H9 (cell line): ENCODE results near the gene NR2C1. TPM values are rescaled to one million over a fixed set of nuclear protein-coding genes. Genes with fewer than 3 reads are reported as not detected.

Experiments
- DNase-seq: peaks from one replicate; pipeline ENCODE4 v3.0.0-alpha.2; 2017
- H2AFZ ChIP-seq: one replicate; pipeline ENCODE4 v1.6.1; 2013; ENCODE audit warnings: mild to moderate bottlenecking, low read length, control low read depth, moderate library complexity
- H2AK5ac ChIP-seq: 2 replicates; pipeline ENCODE4 v1.6.1; 2013; ENCODE audit warnings: low read length, control low read depth, mixed read lengths; ENCODE audit not compliant: insufficient read length
- H2BK120ac ChIP-seq: one replicate; pipeline ENCODE4 v1.6.1; 2013; ENCODE audit warnings: low read depth, mild to moderate bottlenecking, low read length, control low read depth, inconsistent platforms; ENCODE audit not compliant: poor library complexity, severe bottlenecking
- H2BK12ac ChIP-seq: 2 replicates; pipeline ENCODE4 v1.6.1; 2013; ENCODE audit warnings: low read length, control low read depth, mixed read lengths, low read depth; ENCODE audit not compliant: insufficient read length
- H2BK15ac ChIP-seq: 2 replicates; pipeline ENCODE4 v1.6.1; 2013; ENCODE audit warnings: low read depth, low read length, control low read depth
- H2BK20ac ChIP-seq: one replicate; pipeline ENCODE4 v1.6.1; 2013; ENCODE audit warnings: low read depth, mild to moderate bottlenecking, low read length, control low read depth, inconsistent platforms; ENCODE audit not compliant: poor library complexity, severe bottlenecking
- H2BK5ac ChIP-seq: 2 replicates; pipeline ENCODE4 v1.6.1; 2013; ENCODE audit warnings: low read length, control low read depth, mixed read lengths; ENCODE audit not compliant: insufficient read length
- H3K14ac ChIP-seq: 2 replicates; pipeline ENCODE4 v1.6.1; 2013; ENCODE audit warnings: low read length, control low read depth; ENCODE audit not compliant: insufficient read depth
- H3K18ac ChIP-seq: 2 replicates; pipeline ENCODE4 v1.6.1; 2013; ENCODE audit warnings: low read depth, mild to moderate bottlenecking, mixed read lengths, low read length, control low read depth; ENCODE audit not compliant: insufficient read length
- H3K23ac ChIP-seq: 2 replicates; pipeline ENCODE4 v1.6.1; 2013; ENCODE audit warnings: low read length, control low read depth, mixed read lengths, low read depth; ENCODE audit not compliant: insufficient read length
- H3K23me2 ChIP-seq: 2 replicates; pipeline ENCODE4 v1.6.1; 2013; ENCODE audit warnings: low read depth, mild to moderate bottlenecking, mixed read lengths, low read length, control low read depth; ENCODE audit not compliant: insufficient read length, poor library complexity, severe bottlenecking
- H3K27ac ChIP-seq: 2 replicates; pipeline ENCODE4 v1.5.1; 2013; ENCODE audit warnings: low read length, control low read depth, mixed read lengths, low read depth; ENCODE audit not compliant: insufficient read length
- H3K27me3 ChIP-seq: 2 replicates; pipeline ENCODE4 v1.6.1; 2013; ENCODE audit warnings: low read length, control low read depth, inconsistent platforms; ENCODE audit not compliant: insufficient read depth
- H3K4ac ChIP-seq: 2 replicates; pipeline ENCODE4 v1.6.1; 2013; ENCODE audit warnings: low read depth, mild to moderate bottlenecking, control low read depth, inconsistent platforms, low read length, moderate library complexity
- H3K4me1 ChIP-seq: 2 replicates; pipeline ENCODE4 v1.6.1; 2013; ENCODE audit warnings: low read length, control low read depth, inconsistent platforms; ENCODE audit not compliant: insufficient read depth
- H3K4me2 ChIP-seq: 2 replicates; pipeline ENCODE4 v1.6.1; 2013; ENCODE audit warnings: low read length, control low read depth, mixed read lengths; ENCODE audit not compliant: insufficient read length, insufficient read depth
- H3K56ac ChIP-seq: 2 replicates; pipeline ENCODE4 v1.6.1; 2013; ENCODE audit warnings: low read depth, mild to moderate bottlenecking, mixed read lengths, low read length, control low read depth; ENCODE audit not compliant: insufficient read length
- H3K79me1 ChIP-seq: 2 replicates; pipeline ENCODE4 v1.6.1; 2013; ENCODE audit warnings: low read depth, mild to moderate bottlenecking, moderate library complexity, low read length, control low read depth, inconsistent platforms; ENCODE audit not compliant: insufficient read depth, poor library complexity, severe bottlenecking
- H3K79me2 ChIP-seq: 2 replicates; pipeline ENCODE4 v1.6.1; 2013; ENCODE audit warnings: low read length, control low read depth, inconsistent platforms; ENCODE audit not compliant: insufficient read depth
- H3K9ac ChIP-seq: 2 replicates; pipeline ENCODE4 v1.6.1; 2013; ENCODE audit warnings: low read length, control low read depth, mixed read lengths; ENCODE audit not compliant: insufficient read length; ENCODE audit errors: extremely low read depth
- H3K9me3 ChIP-seq: one replicate; pipeline ENCODE4 v1.6.1; 2013; ENCODE audit warnings: low read depth, low read length, inconsistent platforms; ENCODE audit not compliant: control insufficient read depth
- H3T11ph ChIP-seq: one replicate; pipeline ENCODE4 v1.6.1; 2013; ENCODE audit warnings: mild to moderate bottlenecking, low read length, control low read depth, inconsistent platforms
- H4K20me1 ChIP-seq: one replicate; pipeline ENCODE4 v1.6.1; 2013; ENCODE audit not compliant: control insufficient read depth, insufficient read length, insufficient read depth
- H4K5ac ChIP-seq: 2 replicates; pipeline ENCODE4 v1.6.1; 2013; ENCODE audit warnings: low read depth, mild to moderate bottlenecking, mixed read lengths, low read length, control low read depth; ENCODE audit not compliant: insufficient read length
- H4K8ac ChIP-seq: replicated peaks from 2 replicates; pipeline ENCODE4 v1.6.1; 2013; ENCODE audit warnings: low read length, control low read depth, mixed read lengths, low read depth; ENCODE audit not compliant: insufficient read length
- H4K91ac ChIP-seq: 2 replicates; pipeline ENCODE4 v1.6.1; 2013; ENCODE audit warnings: low read depth, mild to moderate bottlenecking, moderate library complexity, mixed read lengths, low read length, control low read depth; ENCODE audit not compliant: insufficient read length
- H3K27ac Mint-ChIP-seq, 3 experiments: 2 replicates in 2 of 3; 3 replicates in 1 of 3; pipeline ENCODE4 v1.8.0; 2020 to 2021; ENCODE audit warnings: mixed read lengths in 3 of 3, mild to moderate bottlenecking in 1 of 3, moderate library complexity in 1 of 3
- H3K27me3 Mint-ChIP-seq: 2 replicates; pipeline ENCODE4 v1.8.0; 2021; ENCODE audit warnings: low read depth, mild to moderate bottlenecking, moderate library complexity, mixed read lengths
- H3K36me3 Mint-ChIP-seq, 3 experiments: 2 replicates in 2 of 3; 3 replicates in 1 of 3; pipeline ENCODE4 v1.8.0; 2020 to 2021; ENCODE audit warnings: low read depth in 3 of 3, mixed read lengths in 3 of 3; ENCODE audit not compliant: insufficient read depth in 1 of 3
- H3K4me1 Mint-ChIP-seq, 2 experiments: 2 replicates each; pipeline ENCODE4 v1.8.0; 2020; ENCODE audit warnings: mixed read lengths in 2 of 2
- H3K4me3 Mint-ChIP-seq, 2 experiments: 2 replicates in 1 of 2; 3 replicates in 1 of 2; pipeline ENCODE4 v1.8.0; 2020 to 2021; ENCODE audit warnings: mild to moderate bottlenecking in 2 of 2, mixed read lengths in 2 of 2, moderate library complexity in 1 of 2
- H3K9me3 Mint-ChIP-seq, 2 experiments: 2 replicates in 1 of 2; 3 replicates in 1 of 2; pipeline ENCODE4 v1.8.0; 2020; ENCODE audit warnings: mild to moderate bottlenecking in 2 of 2, mixed read lengths in 2 of 2, moderate library complexity in 1 of 2
- WGBS: extraction: QIAGEN DNeasy Blood & Tissue Kit; methylation state at CpG from one replicate; pipeline ENCODE4 v1.1.7; 2013; ENCODE audit warnings: missing lambda C conversion rate, low lambda C conversion rate, mixed read lengths; ENCODE audit not compliant: insufficient read length; ENCODE audit errors: extremely low coverage; 5-methylcytosine and 5-hydroxymethylcytosine counted together
- total RNA-seq: library from RNA; stranded (reverse); gene quantifications from 2 replicates; pipeline ENCODE4 v1.2.1, GENCODE V29; 2021
- TF ChIP-seq, protein P1 (sequence below): fragments of 200-600 bp; sonication (generic); conservative IDR thresholded peaks from 3 replicates; pipeline ENCODE4 v1.8.0; 2021; ENCODE audit warnings: antibody characterized with exemption, mild to moderate bottlenecking

Gene NR2C1
- total RNA-seq, 1 experiment from 2014 or later = 47.0 TPM

- Histone ChIP-seq H4K20me1 (no peaks in the 10 kb centered on the region), H3K79me1 (no peaks in the 10 kb centered on the region), H3K4me1 (no peaks in the 10 kb centered on the region), H3K23ac (no peak overlapping the region), H3K4ac (no peak overlapping the region), H3T11ph (no peak overlapping the region), H2BK120ac (no peak overlapping the region), H3K23me2 (no peaks in the 10 kb centered on the region), H4K8ac (no peak overlapping the region), H2BK12ac (no peak overlapping the region), H4K5ac (no peak overlapping the region), H3K18ac (no peak overlapping the region), H3K4me2 (no peak overlapping the region), H3K27ac (no peak overlapping the region), H4K91ac (no peak overlapping the region), H3K9me3 (no peaks in the 10 kb centered on the region), H3K27me3 (no peaks in the 10 kb centered on the region), H2AFZ (no peak overlapping the region), H3K79me2 (no peaks in the 10 kb centered on the region), H3K14ac (no peak overlapping the region), H3K9ac (no peak overlapping the region), H2BK20ac (no peak overlapping the region), H2BK15ac (no peak overlapping the region), H2BK5ac (no peak overlapping the region), H2AK5ac (no peak overlapping the region), H3K56ac (no peak overlapping the region)
- WGBS = no CpG with 5 or more reads among the region's 1 CpG
- H3K27me3 Mint-ChIP-seq = no peaks in the 10 kb centered on the region
- TF ChIP-seq, protein P1, sequence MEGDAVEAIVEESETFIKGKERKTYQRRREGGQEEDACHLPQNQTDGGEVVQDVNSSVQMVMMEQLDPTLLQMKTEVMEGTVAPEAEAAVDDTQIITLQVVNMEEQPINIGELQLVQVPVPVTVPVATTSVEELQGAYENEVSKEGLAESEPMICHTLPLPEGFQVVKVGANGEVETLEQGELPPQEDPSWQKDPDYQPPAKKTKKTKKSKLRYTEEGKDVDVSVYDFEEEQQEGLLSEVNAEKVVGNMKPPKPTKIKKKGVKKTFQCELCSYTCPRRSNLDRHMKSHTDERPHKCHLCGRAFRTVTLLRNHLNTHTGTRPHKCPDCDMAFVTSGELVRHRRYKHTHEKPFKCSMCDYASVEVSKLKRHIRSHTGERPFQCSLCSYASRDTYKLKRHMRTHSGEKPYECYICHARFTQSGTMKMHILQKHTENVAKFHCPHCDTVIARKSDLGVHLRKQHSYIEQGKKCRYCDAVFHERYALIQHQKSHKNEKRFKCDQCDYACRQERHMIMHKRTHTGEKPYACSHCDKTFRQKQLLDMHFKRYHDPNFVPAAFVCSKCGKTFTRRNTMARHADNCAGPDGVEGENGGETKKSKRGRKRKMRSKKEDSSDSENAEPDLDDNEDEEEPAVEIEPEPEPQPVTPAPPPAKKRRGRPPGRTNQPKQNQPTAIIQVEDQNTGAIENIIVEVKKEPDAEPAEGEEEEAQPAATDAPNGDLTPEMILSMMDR = no peak
- H3K27ac Mint-ChIP-seq = no peak overlapping the region
- DNase-seq = no peak
- no peaks in the 10 kb centered on the region for H3K9me3 Mint-ChIP-seq
- H3K4me1 Mint-ChIP-seq = no peaks in the 10 kb centered on the region
- H3K4me3 Mint-ChIP-seq = no peak overlapping the region
- peaks cover 7 to 37% (median 36%) of the 10 kb centered on the region in 3 experiments; a peak in 5 of 7 replicates for H3K36me3 Mint-ChIP-seq
Observed at GRCh38 chr12:95034750-95035149, 38.7 kb downstream of the NR2C1 start.
